Measurements from ENCODE around the gene CCN2. TPM values are rescaled to one million over a fixed set of nuclear protein-coding genes. Genes with fewer than 3 reads are reported as not detected.

The CCN2 gene
- total RNA-seq, 1 experiment from 2014 or later = 67.8 TPM

- peak overlapping the region; percentile 12; the same call in 1 of the 2 replicates for H3K4me3 Mint-ChIP-seq
- peaks cover 35% of the 10 kb centered on the region for H3K9me3 Mint-ChIP-seq
- DNase-seq (ENCODE audit: low spot score) = no peak
- peaks cover 98% of the 10 kb centered on the region for H3K36me3 Mint-ChIP-seq
- ATAC-seq = no peak
- H3K27ac Mint-ChIP-seq = no peak overlapping the region
- peaks cover 80% of the 10 kb centered on the region for H3K4me1 Mint-ChIP-seq
- no peaks in the 10 kb centered on the region for H3K27me3 Mint-ChIP-seq (ENCODE audit: low read depth)
- CTCF ChIA-PET = interaction anchor here (0.6 to 3.6 kb wide), 12 partner anchors 8 to 282 kb away, joined by 3 to 35 read pairs (median 3); partner anchors contain the start of gene MED23
- TF ChIP-seq CTCF (IDR thresholded peaks at IDR 0.05) (0 out of 2 replicates have a peak, but pooled peaks have one; percentile 1), SOX15 (CRISPR knock-in tag; IDR thresholded peaks at IDR 0.05) (no peak)
- POLR2A ChIA-PET = interaction anchor here (1.4 kb wide), 1 partner anchor 122 kb away, joined by 3 read pairs; no protein-coding TSS in a partner anchor
Observed at GRCh38 chr6:131910219-131910589, 41.0 kb downstream of the CCN2 start.

- peaks cover 80% of the 10 kb centered on the region for H3K4me1 Mint-ChIP-seq
- peak overlapping the region; percentile 83 for H3K27ac Mint-ChIP-seq
- ATAC-seq (peak; percentile 68), DNase-seq (ENCODE audit: low spot score) (peak; percentile 83)
- peak overlapping the region; percentile 57 for H3K4me3 Mint-ChIP-seq
- CTCF ChIA-PET = interaction anchor here (0.6 to 3.6 kb wide), 14 partner anchors 9 to 300 kb away, joined by 3 to 35 read pairs (median 3); partner anchors contain the start of gene MED23
- POLR2A ChIA-PET = interaction anchor here (0.7 to 1.4 kb wide), 2 partner anchors 121 to 252 kb away, joined by 3 read pairs; no protein-coding TSS in a partner anchor
- H3K36me3 Mint-ChIP-seq = peaks cover 98% of the 10 kb centered on the region
- H3K9me3 Mint-ChIP-seq = peaks cover 29% of the 10 kb centered on the region
- H3K27me3 Mint-ChIP-seq (ENCODE audit: low read depth) = no peaks in the 10 kb centered on the region
- TF ChIP-seq GABPB1 (CRISPR knock-in tag; IDR thresholded peaks at IDR 0.05) (peak; percentile 16; the same call in 1 of the 2 replicates), NFYB (CRISPR knock-in tag; conservative IDR thresholded peaks at IDR 0.05; ENCODE audit: low read depth) (no peak), ZNF416 (CRISPR knock-in tag; IDR thresholded peaks at IDR 0.05) (peak; percentile 4), HMGXB4 (CRISPR knock-in tag; IDR thresholded peaks at IDR 0.05) (no peak), ATF2 (CRISPR knock-in tag; IDR thresholded peaks at IDR 0.05; ENCODE audit: borderline replicate concordance, low read depth) (no peak), PREB (CRISPR knock-in tag; IDR thresholded peaks at IDR 0.05; ENCODE audit: borderline replicate concordance) (no peak), AR (CRISPR knock-in tag; IDR thresholded peaks at IDR 0.05) (peak; percentile 41; the same call in 1 of the 2 replicates), NFE2L1 (CRISPR knock-in tag; IDR thresholded peaks at IDR 0.05) (no peak), GTF2I (CRISPR knock-in tag; conservative IDR thresholded peaks at IDR 0.05) (no peak), IRF2 (CRISPR knock-in tag; IDR thresholded peaks at IDR 0.05; ENCODE audit: borderline replicate concordance, low read depth) (no peak), HMGA2 (CRISPR knock-in tag; IDR thresholded peaks at IDR 0.05) (no peak), USF1 (CRISPR knock-in tag; IDR thresholded peaks at IDR 0.05) (no peak), TEAD4 (CRISPR knock-in tag; IDR thresholded peaks at IDR 0.05) (no peak), ZBTB21 (CRISPR knock-in tag; IDR thresholded peaks at IDR 0.05; ENCODE audit: borderline replicate concordance) (no peak), CDX4 (CRISPR knock-in tag; IDR thresholded peaks at IDR 0.05; ENCODE audit: borderline replicate concordance) (no peak), IRF1 (CRISPR knock-in tag; IDR thresholded peaks at IDR 0.05) (no peak), ZNF121 (CRISPR knock-in tag; IDR thresholded peaks at IDR 0.05) (no peak), ATF3 (CRISPR knock-in tag; conservative IDR thresholded peaks at IDR 0.05) (no peak), ZNF671 (CRISPR knock-in tag; IDR thresholded peaks at IDR 0.05) (peak; percentile 70)
Observed at GRCh38 chr6:131909408-131910218, 41.6 kb downstream of the CCN2 start.
